Measurements from ENCODE around the gene UPF2.

DNA sequence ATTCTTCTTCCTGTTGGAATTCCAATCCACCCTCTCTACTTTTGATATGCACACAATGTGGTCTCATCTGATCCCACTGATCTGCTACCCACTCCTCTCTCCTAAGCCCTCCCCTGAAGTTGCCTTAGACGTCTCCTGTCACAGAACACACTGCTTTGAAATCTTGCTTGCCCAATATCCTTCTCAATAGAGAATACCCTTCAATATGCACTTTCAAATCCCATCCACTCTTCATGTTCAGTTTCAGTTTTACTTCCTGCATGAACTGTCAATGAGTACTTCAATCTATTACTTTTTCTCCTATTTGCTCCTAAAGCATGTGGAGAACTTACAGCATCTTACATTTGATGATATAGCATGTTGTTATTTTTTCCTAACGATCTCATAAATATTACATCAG, 93.5 kb downstream of the UPF2 start:
- TF ChIP-seq, protein P1, sequence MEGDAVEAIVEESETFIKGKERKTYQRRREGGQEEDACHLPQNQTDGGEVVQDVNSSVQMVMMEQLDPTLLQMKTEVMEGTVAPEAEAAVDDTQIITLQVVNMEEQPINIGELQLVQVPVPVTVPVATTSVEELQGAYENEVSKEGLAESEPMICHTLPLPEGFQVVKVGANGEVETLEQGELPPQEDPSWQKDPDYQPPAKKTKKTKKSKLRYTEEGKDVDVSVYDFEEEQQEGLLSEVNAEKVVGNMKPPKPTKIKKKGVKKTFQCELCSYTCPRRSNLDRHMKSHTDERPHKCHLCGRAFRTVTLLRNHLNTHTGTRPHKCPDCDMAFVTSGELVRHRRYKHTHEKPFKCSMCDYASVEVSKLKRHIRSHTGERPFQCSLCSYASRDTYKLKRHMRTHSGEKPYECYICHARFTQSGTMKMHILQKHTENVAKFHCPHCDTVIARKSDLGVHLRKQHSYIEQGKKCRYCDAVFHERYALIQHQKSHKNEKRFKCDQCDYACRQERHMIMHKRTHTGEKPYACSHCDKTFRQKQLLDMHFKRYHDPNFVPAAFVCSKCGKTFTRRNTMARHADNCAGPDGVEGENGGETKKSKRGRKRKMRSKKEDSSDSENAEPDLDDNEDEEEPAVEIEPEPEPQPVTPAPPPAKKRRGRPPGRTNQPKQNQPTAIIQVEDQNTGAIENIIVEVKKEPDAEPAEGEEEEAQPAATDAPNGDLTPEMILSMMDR (IDR thresholded peaks at IDR 0.05; ENCODE audit: low read depth, low read length): no peak
- no peak for TF ChIP-seq EZH2phosphoT487 (IDR thresholded peaks at IDR 0.05; ENCODE audit: low read depth)

Data from OCI-LY3 (cell line).